GM19438 (cell line): ENCODE results near the gene CDK2AP2.

ENCODE experiments used
- ATAC-seq: cut with Tn5 transposase; IDR thresholded peaks from one replicate; pipeline ENCODE4 v1.9.1; 2021; ENCODE audit warnings: low read depth; ENCODE audit not compliant: unreplicated experiment

CDK2AP2 gene

DNA sequence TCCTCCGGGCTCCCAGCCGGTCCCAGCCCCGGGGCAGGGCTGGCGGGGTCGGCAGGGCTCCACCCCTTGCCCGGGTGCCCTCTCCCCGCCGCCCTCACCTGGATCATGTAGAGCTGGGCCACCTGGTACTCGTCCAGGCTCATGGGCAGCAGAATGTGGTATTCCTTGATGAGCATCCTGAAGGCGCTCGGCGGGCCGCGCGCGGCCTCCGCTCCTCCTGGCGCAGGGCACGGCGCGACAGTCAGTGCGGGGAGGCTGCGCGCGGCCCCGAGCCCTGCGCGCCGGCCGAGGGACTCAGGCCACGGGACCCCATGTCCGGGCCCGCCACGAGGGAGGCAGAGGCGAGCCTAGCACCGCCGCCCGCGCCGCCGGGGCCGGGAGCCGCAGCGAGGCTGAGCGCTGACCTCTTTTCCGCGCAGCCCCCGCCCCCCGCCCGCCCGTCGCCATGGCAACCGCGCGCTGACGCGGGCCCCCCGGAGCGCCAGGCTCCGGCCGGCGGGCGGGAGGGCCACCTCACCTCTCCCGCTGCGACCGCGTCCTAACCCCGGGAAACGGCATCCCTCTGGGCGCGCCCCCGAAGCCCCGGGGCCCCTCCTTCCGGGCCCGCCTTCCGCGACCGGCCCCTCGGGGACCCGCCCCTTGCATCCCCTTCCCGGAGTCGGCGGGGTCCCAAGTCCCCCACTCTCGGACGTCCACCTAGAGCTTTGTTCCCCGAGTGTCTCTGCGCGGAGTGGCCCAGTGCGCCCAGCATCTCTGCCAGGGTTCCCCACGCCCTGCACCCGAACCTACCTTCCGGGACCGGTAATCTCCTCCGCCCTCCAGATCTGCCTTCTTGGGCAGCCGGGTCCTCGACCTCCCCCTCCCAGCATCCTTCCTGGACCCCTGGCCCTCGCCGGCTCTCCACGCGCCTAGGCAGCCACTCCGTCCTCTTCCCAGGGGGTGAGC is 3.7 kb downstream of the CDK2AP2 start:
- ATAC-seq: no peak

DNA sequence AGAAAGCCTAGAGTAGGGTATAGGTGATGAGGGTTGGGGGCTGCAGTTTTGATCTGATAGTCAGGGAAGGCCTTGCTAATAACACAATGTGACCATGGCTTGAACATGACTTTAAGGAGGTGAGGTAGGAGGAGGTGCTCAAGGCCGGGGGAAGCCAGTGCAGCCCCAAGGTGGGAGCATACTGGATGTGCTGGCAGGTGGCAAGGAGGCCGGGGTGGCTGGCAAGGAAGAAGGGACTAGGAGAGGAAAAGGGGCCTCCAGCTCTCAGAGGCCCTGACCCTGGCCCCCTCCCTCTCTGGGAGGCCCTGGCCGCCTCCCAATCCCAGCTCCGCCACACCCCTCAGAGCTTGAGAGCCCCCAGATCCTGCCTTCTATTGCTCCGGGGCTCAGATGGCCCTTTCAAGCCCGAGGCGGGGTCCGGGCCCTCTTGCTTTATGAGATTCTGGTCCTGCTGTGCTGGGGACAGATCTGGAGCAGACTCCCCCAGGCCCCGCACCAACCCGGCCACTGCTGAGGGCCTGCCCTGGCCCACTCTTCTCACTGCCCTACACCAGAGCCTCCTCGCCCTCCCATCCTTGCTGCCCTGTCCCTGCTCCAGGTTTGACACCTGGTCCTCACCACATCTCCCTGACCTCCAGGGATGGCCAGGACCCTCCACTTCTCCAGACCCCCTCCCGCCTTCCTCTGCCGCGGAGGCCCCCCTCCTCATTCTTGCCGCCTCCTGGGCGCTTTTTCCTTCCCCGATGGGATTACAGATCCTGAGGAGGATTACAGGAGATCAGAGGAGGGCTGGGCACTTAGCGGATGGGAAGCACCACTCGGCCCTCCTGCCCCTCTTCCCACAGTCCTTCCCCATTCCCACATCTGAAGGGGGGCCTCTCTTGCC is 4.6 kb downstream of the CDK2AP2 start:
- ATAC-seq: no peak

DNA sequence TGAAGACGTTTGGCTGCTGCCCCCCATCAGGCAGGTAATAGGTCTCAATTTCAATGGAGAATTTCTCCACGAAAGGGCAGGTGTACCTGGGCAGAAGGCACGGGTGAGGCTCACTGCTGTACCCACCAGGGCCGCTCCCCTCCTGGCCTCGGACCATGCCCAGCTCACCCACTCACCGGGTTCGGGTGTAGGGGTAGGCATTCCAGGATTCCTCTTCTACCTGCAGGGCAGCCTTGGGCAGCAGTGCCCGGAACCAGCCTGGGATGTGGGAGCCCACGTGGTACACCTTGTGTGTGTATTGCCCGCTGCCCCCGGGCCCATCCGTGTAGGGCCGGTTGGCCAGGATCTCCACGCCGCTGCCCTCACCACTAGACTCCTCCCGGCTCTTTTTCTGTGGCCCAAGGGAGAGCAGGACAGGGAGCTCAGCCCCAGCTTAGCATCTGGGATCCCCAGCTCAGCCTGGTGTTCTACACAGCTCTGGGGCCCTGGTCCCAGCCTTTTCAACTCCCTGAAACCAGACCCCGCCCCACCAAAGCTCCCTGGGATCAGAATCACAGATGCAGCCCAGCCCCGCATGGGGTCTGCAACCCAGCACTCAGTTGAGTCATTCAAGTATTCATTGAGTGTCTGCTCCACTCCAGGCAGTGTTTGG is 5.5 kb downstream of the CDK2AP2 start:
- no peak for ATAC-seq

DNA sequence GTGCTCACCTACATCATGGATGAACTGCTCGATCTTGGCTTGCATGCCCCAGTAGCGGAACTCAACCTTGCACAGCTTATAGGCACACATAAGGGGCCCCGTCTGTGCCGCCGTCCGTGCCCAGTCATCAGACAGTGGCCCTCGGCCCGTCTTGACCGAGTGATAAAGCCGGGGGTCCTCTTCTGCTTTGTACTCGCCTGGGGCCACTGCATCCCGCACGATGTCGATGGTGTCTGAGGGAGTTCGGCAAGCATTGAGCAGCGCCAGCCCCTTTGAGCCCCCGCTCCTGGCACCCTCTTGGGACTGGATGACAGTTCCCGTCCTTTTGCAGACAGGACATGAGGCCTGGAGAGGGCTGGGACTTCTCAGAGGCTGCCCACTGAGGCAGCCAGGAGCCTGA is 6.1 kb downstream of the CDK2AP2 start:
- no peak for ATAC-seq

DNA sequence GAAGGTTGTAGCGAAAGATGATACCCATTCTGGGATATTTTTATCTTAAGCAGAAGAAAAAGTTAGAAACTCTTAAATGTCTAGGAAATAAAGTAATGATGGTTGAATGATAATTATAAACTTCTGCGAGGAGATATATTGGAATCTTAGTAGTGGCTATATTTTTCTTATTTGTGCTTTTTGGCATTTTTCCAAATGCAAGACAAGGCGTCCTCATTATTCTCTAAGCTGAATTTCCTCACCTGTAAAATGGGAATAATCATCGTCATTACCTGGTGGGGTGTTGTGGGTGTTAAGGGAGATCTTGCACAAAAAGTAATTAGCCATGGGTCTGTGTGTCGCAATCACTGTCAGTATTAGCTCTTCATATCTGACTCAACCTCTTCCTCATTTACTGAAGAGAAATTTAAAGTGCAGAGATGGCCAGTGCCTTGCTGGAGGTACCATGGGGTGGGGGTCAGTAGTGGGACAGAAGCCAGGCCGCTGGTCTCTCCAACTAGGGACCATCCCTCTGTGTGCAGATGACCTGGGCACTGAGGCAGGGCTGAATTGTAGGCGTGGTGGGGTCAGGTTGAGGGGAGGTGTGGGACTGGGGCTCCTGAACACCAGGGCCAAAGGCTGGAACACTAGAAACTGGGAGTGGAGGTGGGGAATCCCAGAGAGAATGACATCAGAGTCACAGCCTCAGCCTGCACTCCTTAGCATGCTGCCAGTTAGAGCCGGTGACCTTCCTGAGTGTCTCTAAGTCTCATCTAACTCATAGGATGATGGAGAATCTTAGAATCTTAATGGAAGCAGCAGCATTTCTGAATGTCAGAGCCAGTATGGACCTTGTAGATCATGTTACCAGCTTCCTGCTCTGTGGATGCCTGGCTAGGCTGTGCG is 6.9 kb downstream of the CDK2AP2 start:
- no peak for ATAC-seq

DNA sequence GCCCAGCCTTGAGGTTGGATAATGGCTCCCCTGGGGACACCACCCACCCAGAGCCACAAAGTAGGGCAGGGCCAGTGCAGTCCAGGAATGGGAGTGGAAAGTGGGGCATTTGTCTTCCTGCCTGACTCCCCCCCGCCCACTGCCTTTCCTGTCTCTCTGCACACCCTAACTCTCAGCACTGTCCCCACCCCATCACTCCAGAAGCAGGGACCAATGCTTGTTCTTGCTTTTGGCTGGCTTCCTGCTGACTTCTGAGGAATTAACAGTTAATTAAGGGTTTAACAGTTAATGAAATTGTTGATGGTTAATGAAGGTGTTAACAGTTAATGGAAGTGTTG is 7.5 kb downstream of the CDK2AP2 start:
- no peak for ATAC-seq

DNA sequence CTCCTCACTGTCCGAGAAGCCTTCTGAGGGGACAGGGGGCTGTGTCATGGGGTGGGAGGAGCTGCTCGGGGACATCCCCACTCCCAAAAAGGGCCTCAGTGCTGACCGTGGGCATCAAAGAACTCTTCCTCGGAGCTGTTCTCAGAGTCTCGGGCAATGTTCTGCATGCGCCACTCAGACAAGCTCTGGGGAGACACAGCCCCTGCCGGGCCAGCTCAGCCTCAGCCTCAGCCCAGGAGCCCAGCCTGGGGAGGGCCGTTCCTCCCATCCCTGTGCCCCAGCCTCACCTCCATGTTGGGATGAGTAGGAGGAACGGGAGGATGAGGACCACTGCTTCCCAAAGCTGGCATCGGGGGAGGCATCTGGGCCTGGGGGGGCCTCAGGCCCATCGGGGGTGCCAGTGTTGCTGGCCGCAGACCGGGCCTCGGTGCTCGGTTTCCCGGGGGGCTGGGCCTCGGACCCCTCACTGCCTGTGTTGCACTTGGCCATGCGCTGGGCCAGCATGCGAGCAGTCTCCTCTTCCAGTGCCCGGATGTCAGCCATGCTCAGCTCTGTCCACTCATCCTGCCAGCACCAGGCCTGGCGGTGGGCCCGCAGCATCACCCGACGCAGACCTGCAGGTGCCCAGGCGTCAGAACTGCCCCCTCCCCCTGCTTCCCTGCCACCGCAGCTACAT is 8.0 kb downstream of the CDK2AP2 start:
- ATAC-seq: no peak

DNA sequence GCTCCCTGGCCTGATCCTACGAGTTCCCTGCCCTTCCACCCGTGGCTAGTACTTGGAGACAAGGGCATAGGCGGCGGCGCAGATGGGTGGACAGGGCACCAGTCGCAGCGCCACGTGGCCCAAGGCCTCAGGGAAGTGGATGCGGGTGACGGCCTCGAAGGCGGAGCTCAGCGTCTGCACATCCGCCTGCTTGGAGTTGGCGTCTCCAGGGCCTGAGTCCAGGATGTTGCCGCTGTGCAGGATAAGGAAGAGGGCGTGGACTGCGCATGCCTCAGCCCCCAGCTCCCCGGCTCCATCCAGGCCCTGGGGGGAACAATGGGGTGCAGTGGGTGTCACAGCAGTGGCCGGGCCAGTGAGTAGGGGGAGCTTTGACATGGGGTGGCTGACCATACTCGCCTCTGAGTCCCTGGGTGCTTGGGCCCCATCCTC is 9.4 kb downstream of the CDK2AP2 start:
- no peak for ATAC-seq

DNA sequence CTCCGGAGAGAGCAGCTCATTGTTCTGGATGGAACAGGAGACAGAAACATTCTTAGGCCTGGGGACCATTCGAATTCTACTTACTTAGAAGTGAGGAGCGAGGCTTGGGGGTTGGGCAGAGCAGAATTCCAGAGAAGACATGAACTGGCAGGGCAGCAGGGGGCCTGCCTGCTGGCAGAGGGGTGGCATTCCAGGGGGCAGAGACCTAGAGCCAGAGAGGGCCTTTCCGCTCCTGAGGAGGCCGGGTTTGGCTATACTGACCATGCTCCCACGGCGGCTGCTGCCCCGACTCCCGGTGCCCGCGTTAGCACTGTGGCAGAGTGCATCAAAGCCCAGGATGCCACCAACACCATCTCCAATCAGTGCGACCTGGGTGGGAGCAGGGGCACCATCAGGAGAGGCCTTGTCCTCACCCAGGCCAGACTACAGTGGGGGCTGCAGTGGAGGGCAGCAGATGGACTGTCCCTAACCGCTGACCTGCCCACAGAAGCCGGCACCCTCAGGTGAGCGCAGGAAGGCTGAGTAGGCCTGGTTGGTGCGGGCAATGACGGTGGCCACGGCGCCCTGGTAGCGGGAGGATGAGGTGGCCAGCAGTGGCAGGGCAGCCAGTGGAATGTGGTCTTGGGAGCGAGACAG is 10.2 kb downstream of the CDK2AP2 start:
- no peak for ATAC-seq

DNA sequence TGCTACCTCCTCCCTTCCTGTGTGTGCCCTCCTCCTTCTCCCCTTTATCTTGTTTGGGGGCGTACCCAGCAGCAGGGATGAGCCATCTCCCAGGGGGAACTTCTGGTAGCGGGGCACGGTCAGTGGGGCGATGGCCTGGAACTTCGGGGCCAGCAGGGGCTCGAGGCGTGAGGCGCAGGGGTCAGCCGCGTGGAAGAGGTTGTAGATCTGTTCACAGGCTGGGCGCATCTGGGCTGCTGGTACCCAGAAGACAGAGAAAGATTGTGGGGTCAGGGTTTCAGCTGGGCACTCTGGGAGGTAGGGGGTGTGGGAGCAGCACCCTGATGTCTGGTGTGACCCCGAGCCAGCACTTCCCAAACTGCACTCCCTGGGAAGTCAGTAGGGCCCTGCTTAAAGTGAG is 11.8 kb downstream of the CDK2AP2 start:
- ATAC-seq: no peak

DNA sequence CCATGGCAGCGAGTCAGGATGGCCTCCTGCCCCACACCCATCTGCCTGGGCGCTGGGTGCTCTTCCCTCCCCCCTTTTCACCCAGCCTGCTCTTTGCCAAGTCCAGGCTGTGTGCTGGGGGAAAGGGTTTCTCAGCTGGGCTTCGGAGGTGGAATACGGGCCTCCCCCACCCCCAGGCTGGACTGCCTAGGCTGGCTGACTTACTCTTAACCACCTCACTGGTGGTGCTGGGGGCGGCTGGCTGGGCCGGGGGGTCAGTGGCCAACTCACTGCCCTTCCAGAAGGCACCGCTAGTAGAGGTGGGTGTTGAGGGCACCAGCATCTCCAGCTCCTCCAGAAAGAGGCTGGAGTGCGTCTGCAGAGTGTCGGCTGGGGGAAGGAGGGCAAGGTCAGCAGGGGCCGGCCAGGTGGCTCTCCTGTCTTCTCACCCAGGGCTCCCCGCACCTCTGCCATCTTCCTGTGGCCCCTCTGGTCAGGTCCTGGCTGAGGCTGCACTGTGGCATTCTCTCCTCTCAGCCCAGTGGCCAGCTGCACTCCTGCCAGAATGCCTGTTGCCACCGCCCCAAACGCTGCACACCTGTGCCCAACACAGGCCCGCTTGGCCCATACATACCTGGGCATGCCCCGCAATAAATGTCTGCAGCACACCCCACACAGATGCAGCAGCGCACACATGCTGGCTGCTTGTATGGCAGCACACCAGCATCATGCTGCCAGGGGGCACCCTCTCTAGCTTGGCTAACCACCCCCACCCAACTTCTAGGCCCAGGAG is 12.5 kb downstream of the CDK2AP2 start:
- ATAC-seq: no peak

DNA sequence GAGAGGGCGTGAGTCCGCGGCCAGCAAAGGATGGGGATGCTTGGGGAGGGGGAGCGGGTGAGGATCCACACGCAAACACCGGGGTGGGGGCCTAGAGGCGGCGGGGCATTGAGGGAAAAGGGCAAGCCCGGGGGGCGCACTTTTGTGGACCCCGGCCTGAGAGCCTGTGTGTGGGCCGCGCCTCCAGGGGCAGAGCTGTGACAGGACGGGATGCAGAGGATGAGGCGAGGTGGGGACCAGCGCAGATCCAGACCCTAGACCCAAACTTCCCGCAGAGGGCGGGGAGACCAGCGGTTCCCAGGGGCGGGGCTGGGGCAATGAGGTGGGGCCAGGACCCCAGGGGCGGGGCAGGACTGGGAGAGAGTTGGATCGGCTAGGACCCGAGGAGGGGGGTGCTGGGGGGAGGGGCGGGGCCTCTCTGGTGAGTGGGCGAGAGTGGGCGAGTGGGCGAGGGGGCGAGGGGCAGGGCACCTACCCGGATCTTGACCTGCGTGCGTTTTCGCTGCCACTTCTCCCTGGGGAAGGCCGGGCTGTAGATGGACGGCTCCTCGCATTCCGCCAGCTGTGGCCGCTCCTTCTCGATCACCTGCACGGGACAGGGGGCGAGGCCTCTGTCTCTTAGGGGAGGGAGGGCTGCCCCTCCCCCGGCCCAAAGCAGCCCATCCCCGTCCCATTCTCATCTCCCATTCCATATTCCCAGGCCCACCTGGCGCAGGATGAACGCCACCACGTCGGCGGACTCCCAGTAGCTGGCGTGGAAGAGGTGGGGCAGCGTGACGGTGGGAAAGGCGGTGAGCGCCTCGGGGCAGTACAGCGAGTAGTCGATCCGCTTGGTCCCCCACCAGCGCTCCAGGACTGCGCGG is 13.4 kb downstream of the CDK2AP2 start:
- ATAC-seq: no peak

DNA sequence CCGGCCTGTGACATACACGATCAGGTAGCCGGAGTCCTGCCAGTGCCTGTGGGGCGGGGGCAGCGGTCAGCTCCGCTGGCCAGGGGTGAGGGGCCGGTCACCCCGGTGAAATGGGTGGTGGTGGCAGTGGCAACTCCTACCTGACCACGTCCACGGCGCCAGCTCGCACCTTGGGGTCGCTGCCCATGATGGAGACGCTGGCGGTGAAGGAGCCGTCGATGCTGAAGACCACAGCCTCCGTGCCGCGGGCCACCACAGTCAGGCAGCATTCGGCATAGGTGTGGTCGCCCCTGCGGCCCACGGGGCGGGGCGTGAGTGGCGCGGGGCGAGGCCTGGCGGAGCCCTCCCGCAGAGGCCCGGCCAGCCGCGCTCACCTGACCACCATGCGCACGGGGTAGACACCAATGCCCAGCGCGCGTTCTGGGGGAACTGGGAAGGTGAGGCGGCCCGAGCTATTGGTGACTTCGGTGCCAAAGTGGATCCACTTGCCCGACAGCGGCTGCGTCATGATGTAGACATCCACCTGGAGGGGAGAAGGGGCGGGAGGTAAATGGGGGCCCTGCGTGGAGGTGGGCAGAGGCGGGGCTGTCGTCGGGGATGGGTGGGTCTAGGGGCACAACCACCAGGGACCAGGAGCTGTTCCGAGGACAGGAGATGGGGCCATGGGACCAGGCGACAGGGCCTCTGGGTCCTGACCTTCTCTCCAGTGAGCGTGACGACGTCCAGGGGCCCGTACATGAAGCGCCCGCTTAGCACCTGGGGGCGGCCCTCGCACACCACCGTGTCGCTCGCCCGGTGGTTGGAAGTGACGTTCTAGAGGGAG is 14.2 kb downstream of the CDK2AP2 start:
- no peak for ATAC-seq

DNA sequence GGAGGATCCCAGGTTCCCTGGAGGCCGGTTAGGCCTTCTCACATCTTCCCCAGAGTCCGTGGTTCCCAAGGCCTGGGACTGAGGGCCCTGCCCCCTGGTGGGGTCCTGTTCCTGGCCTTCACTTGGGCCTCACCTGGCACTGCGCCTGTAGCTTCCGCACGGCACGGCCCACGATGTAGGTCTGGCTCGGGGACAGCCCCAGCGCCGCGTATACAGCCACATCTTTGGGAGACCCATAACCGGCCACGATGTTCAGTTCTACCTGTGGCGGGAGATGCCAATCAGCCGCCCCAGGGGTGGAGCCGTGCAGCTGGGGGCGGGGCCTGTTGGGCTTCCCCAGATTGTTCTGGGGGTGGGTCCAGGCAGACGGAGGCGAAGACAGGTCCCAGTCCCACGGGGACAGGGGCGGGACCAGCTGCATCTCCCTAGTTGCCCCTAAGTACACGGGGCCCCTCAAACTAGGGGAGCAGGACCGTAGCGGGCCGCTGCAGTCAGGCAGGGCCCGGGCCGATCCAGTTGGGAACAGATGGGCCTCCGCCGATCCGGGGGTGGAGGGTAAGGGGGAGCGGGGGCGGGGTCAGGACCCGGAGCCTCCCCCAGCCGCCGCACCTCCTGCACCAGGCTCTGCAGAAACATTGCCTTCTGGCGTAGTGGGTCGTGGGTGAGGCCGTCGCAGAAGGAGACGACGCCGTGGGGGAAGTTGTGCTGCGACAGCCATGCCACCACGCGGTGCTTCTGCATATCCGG is 15.0 kb downstream of the CDK2AP2 start:
- no peak for ATAC-seq

DNA sequence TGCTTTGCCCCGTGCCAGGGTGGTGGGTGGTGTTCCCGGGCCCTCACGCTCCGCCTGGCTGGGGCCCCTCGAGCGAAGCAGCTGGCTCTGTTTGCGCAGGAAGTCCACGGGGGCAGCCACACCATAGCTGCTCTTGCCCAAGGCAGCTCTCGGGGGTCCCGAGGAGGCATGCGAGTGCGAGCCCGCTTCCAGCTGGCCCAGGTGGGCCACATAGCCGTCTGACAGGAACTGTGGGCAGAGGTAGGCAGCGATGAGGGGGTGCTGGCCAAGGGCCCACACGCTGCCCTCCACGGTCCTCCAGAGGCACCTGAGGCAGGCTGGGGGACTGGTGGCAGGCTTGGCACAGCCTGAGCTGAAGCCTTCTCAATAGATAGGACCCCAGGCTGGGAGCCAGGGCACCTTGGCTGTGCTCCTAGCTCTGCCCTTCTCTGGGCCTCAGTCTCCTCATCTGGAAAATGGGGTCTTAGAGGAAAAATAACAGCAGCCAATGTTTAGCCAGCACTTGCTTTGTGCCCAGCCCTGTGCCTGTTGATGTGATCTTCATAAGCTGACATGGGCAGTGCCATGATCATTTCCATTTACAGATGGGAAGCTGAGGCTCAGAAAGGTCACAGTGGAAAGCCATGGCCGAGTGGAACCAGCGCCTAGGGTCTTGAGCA is 15.8 kb downstream of the CDK2AP2 start:
- no peak for ATAC-seq
